ENCODE measurements around the gene PLEKHA5.
A peak's percentile ranks its signal among the peaks of the same experiment; 100 is the strongest.

PLEKHA5 gene

GRCh38 chr12:19287302-19287701 is 157.8 kb downstream of the PLEKHA5 start:
- Histone ChIP-seq H3K4me2 (ENCODE audit: low read length) (no peak overlapping the region), H3K4me1 (ENCODE audit: low read length) (no peaks in the 10 kb centered on the region), H4K20me1 (ENCODE audit: insufficient read depth, low read length) (no peaks in the 10 kb centered on the region), H3K9me3 (ENCODE audit: insufficient read depth, low read length) (no peaks in the 10 kb centered on the region), H2AFZ (ENCODE audit: low read depth, low read length) (no peak overlapping the region), H3K9ac (ENCODE audit: low read length) (no peak overlapping the region), H3K4me3 (ENCODE audit: low read length) (no peak overlapping the region), H3K79me2 (ENCODE audit: low read length) (no peaks in the 10 kb centered on the region), H3K27me3 (ENCODE audit: low read depth, low read length) (no peaks in the 10 kb centered on the region), H3K27ac (ENCODE audit: low read length) (no peak overlapping the region), H3K36me3 (replicated peaks; ENCODE audit: low read depth, low read length) (no peaks in the 10 kb centered on the region)
- TF ChIP-seq CTCF (IDR thresholded peaks at IDR 0.05; ENCODE audit: low read depth, low read length) (no peak), EZH2phosphoT487 (IDR thresholded peaks at IDR 0.05; ENCODE audit: low read depth) (no peak)

- H3K79me2 ChIP-seq (ENCODE audit: low read length): no peaks in the 10 kb centered on the region
- H3K27me3 ChIP-seq (ENCODE audit: low read depth, low read length): no peaks in the 10 kb centered on the region
- H3K27ac ChIP-seq (ENCODE audit: low read length): no peak overlapping the region
- no peaks in the 10 kb centered on the region for H3K4me1 ChIP-seq (ENCODE audit: low read length)
- no peak overlapping the region for H3K9ac ChIP-seq (ENCODE audit: low read length)
- no peaks in the 10 kb centered on the region for H3K36me3 ChIP-seq (replicated peaks; ENCODE audit: low read depth, low read length)
- no peak overlapping the region for H2AFZ ChIP-seq (ENCODE audit: low read depth, low read length)
- H3K4me3 ChIP-seq (ENCODE audit: low read length): no peak overlapping the region
- H3K9me3 ChIP-seq (ENCODE audit: insufficient read depth, low read length): no peaks in the 10 kb centered on the region
- no peaks in the 10 kb centered on the region for H4K20me1 ChIP-seq (ENCODE audit: insufficient read depth, low read length)
- no peak for TF ChIP-seq CTCF (IDR thresholded peaks at IDR 0.05; ENCODE audit: low read depth, low read length)
- no peak for TF ChIP-seq EZH2phosphoT487 (IDR thresholded peaks at IDR 0.05; ENCODE audit: low read depth)
- no peak overlapping the region for H3K4me2 ChIP-seq (ENCODE audit: low read length)
These were observed 158.6 kb downstream of the PLEKHA5 start for GRCh38 chr12:19288161-19288560.

GRCh38 chr12:19288603-19289244 is 159.2 kb downstream of the PLEKHA5 start:
- Histone ChIP-seq H3K27ac (ENCODE audit: low read length) (no peak overlapping the region), H3K36me3 (replicated peaks; ENCODE audit: low read depth, low read length) (no peaks in the 10 kb centered on the region), H3K4me1 (ENCODE audit: low read length) (no peaks in the 10 kb centered on the region), H3K79me2 (ENCODE audit: low read length) (no peaks in the 10 kb centered on the region), H3K4me3 (ENCODE audit: low read length) (no peak overlapping the region), H4K20me1 (ENCODE audit: insufficient read depth, low read length) (no peaks in the 10 kb centered on the region), H3K9ac (ENCODE audit: low read length) (no peak overlapping the region), H2AFZ (ENCODE audit: low read depth, low read length) (no peak overlapping the region), H3K4me2 (ENCODE audit: low read length) (no peak overlapping the region), H3K9me3 (ENCODE audit: insufficient read depth, low read length) (no peaks in the 10 kb centered on the region), H3K27me3 (ENCODE audit: low read depth, low read length) (no peaks in the 10 kb centered on the region)
- no peak for TF ChIP-seq EZH2phosphoT487 (IDR thresholded peaks at IDR 0.05; ENCODE audit: low read depth)
- peak; percentile 61 for TF ChIP-seq CTCF (IDR thresholded peaks at IDR 0.05; ENCODE audit: low read depth, low read length)

- H3K4me3 ChIP-seq (ENCODE audit: low read length): no peak overlapping the region
- H3K9me3 ChIP-seq (ENCODE audit: insufficient read depth, low read length): no peaks in the 10 kb centered on the region
- H3K4me1 ChIP-seq (ENCODE audit: low read length): no peaks in the 10 kb centered on the region
- no peak overlapping the region for H3K9ac ChIP-seq (ENCODE audit: low read length)
- H2AFZ ChIP-seq (ENCODE audit: low read depth, low read length): no peak overlapping the region
- no peaks in the 10 kb centered on the region for H4K20me1 ChIP-seq (ENCODE audit: insufficient read depth, low read length)
- no peaks in the 10 kb centered on the region for H3K27me3 ChIP-seq (ENCODE audit: low read depth, low read length)
- no peaks in the 10 kb centered on the region for H3K36me3 ChIP-seq (replicated peaks; ENCODE audit: low read depth, low read length)
- no peak overlapping the region for H3K4me2 ChIP-seq (ENCODE audit: low read length)
- H3K79me2 ChIP-seq (ENCODE audit: low read length): no peaks in the 10 kb centered on the region
- TF ChIP-seq CTCF (IDR thresholded peaks at IDR 0.05; ENCODE audit: low read depth, low read length) (no peak), EZH2phosphoT487 (IDR thresholded peaks at IDR 0.05; ENCODE audit: low read depth) (no peak)
- H3K27ac ChIP-seq (ENCODE audit: low read length): no peak overlapping the region
These were observed 169.5 kb downstream of the PLEKHA5 start for GRCh38 chr12:19298836-19299605.

Data from OCI-LY3 (cell line).